Measurements from ENCODE around the gene TMEM19. TPM values are rescaled to one million over a fixed set of nuclear protein-coding genes. Genes with fewer than 3 reads are reported as not detected.
A peak's percentile ranks its signal among the peaks of the same experiment; 100 is the strongest.

TMEM19 gene
- total RNA-seq, 1 donor from 2014 or later = 40.3 TPM

- H3K4me3 ChIP-seq (ENCODE audit: low read depth, low read length) = peak overlapping the region; percentile 98
- no peak for DNase-seq (ENCODE audit: low read depth)
- no peak for FAIRE-seq
These were observed 20.8 kb upstream of the TMEM19 start for GRCh38 chr12:71665090-71665463.

GRCh38 chr12:71666259-71666658 is 19.6 kb upstream of the TMEM19 start:
- Histone ChIP-seq H3K4me3 (ENCODE audit: low read depth, low read length) (no peak overlapping the region), H3K36me3 (ENCODE audit: control insufficient read depth, insufficient read depth, low read length) (no peaks in the 10 kb centered on the region), H3K27me3 (ENCODE audit: control insufficient read depth, insufficient read depth, low read length) (no peaks in the 10 kb centered on the region)
- TF ChIP-seq CTCF (IDR thresholded peaks at IDR 0.05; ENCODE audit: insufficient read depth, low read length, severe bottlenecking) = no peak
- FAIRE-seq (no peak), DNase-seq (ENCODE audit: low read depth) (no peak)

More at GRCh38 chr12:71665090-71665463, 20.8 kb upstream of the TMEM19 start:
- TF ChIP-seq CTCF (IDR thresholded peaks at IDR 0.05; ENCODE audit: insufficient read depth, low read length, severe bottlenecking) = no peak
- H3K36me3 ChIP-seq (ENCODE audit: control insufficient read depth, insufficient read depth, low read length) = no peaks in the 10 kb centered on the region
- H3K27me3 ChIP-seq (ENCODE audit: control insufficient read depth, insufficient read depth, low read length) = no peaks in the 10 kb centered on the region

GRCh38 chr12:71671311-71671710 is 14.6 kb upstream of the TMEM19 start:
- no peak overlapping the region for H3K4me3 ChIP-seq (ENCODE audit: low read depth, low read length)
- FAIRE-seq (no peak), DNase-seq (ENCODE audit: low read depth) (no peak)
- no peaks in the 10 kb centered on the region for H3K27me3 ChIP-seq (ENCODE audit: control insufficient read depth, insufficient read depth, low read length)
- H3K36me3 ChIP-seq (ENCODE audit: control insufficient read depth, insufficient read depth, low read length) = no peaks in the 10 kb centered on the region
- no peak for TF ChIP-seq CTCF (IDR thresholded peaks at IDR 0.05; ENCODE audit: insufficient read depth, low read length, severe bottlenecking)

GRCh38 chr12:71671816-71672215 is 14.1 kb upstream of the TMEM19 start:
- H3K4me3 ChIP-seq (ENCODE audit: low read depth, low read length) = no peak overlapping the region
- H3K36me3 ChIP-seq (ENCODE audit: control insufficient read depth, insufficient read depth, low read length) = no peaks in the 10 kb centered on the region
- no peak for FAIRE-seq
- no peak for DNase-seq (ENCODE audit: low read depth)
- H3K27me3 ChIP-seq (ENCODE audit: control insufficient read depth, insufficient read depth, low read length) = no peaks in the 10 kb centered on the region
- TF ChIP-seq CTCF (IDR thresholded peaks at IDR 0.05; ENCODE audit: insufficient read depth, low read length, severe bottlenecking) = no peak

- no peak for TF ChIP-seq CTCF (IDR thresholded peaks at IDR 0.05; ENCODE audit: insufficient read depth, low read length, severe bottlenecking)
- peak; percentile 30 for DNase-seq (ENCODE audit: low read depth)
- H3K27me3 ChIP-seq (ENCODE audit: control insufficient read depth, insufficient read depth, low read length) = no peaks in the 10 kb centered on the region
- FAIRE-seq = no peak
- no peaks in the 10 kb centered on the region for H3K36me3 ChIP-seq (ENCODE audit: control insufficient read depth, insufficient read depth, low read length)
- H3K4me3 ChIP-seq (ENCODE audit: low read depth, low read length) = no peak overlapping the region
These were observed 3.4 kb upstream of the TMEM19 start for GRCh38 chr12:71682466-71682865.

- no peak for FAIRE-seq
- H3K27me3 ChIP-seq (ENCODE audit: control insufficient read depth, insufficient read depth, low read length) = no peaks in the 10 kb centered on the region
- DNase-seq (ENCODE audit: low read depth) = no peak
- no peaks in the 10 kb centered on the region for H3K36me3 ChIP-seq (ENCODE audit: control insufficient read depth, insufficient read depth, low read length)
- no peak overlapping the region for H3K4me3 ChIP-seq (ENCODE audit: low read depth, low read length)
- TF ChIP-seq CTCF (IDR thresholded peaks at IDR 0.05; ENCODE audit: insufficient read depth, low read length, severe bottlenecking) = no peak
These were observed 2.2 kb upstream of the TMEM19 start for GRCh38 chr12:71683633-71684032.

Measured in bronchial epithelial cell (primary cell).